HG03565 (cell line): ENCODE measurements around the gene CRELD1.
"Not testable (repeated sequence)": the region's sequence is repeated elsewhere in the genome, so short reads cannot be mapped to it uniquely, and the experiment has no call there.

Experiments used
- ATAC-seq: cut with Tn5 transposase; IDR thresholded peaks from one replicate; pipeline ENCODE4 v1.9.1; 2021; ENCODE audit warnings: mild to moderate bottlenecking, moderate library complexity; ENCODE audit not compliant: unreplicated experiment

Gene CRELD1, protein sequence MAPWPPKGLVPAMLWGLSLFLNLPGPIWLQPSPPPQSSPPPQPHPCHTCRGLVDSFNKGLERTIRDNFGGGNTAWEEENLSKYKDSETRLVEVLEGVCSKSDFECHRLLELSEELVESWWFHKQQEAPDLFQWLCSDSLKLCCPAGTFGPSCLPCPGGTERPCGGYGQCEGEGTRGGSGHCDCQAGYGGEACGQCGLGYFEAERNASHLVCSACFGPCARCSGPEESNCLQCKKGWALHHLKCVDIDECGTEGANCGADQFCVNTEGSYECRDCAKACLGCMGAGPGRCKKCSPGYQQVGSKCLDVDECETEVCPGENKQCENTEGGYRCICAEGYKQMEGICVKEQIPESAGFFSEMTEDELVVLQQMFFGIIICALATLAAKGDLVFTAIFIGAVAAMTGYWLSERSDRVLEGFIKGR

DNA sequence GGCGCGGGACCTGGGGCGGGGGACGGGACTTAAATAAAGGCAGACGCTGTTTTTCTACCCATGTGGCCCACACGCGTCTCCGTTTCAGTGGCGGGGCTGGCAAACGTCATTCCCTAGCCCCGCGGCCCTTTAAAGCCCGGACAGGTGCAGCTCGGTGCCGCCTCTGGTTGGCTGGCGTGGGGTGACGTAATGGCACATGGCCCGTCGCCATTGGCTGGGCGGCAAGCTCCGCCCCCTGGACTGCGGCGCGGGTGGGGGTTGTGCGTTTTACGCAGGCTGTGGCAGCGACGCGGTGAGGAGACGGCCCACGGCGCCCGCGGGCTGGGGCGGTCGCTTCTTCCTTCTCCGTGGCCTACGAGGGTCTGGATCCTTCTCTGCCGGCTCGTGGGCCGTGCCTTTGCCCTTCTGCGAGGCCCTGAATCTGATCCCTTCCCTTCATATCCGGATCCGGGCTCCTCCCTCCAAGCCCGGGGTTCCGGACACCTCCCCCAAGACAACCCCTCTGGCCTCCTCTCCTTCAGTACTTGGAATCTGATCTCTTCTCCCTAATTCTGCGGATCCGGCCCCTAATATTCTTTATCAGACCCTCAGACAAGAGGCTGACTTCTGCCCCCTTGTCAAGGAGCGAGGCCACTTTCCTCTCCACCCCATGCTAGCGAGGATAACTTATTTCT, at the start of gene CRELD1:
Gene CRELD1 (plus strand): TSS at position 274 of the 674 bp plus-strand sequence. CDS start 605 bp downstream, outside the sequence.
- ATAC-seq: peak; percentile 80

DNA sequence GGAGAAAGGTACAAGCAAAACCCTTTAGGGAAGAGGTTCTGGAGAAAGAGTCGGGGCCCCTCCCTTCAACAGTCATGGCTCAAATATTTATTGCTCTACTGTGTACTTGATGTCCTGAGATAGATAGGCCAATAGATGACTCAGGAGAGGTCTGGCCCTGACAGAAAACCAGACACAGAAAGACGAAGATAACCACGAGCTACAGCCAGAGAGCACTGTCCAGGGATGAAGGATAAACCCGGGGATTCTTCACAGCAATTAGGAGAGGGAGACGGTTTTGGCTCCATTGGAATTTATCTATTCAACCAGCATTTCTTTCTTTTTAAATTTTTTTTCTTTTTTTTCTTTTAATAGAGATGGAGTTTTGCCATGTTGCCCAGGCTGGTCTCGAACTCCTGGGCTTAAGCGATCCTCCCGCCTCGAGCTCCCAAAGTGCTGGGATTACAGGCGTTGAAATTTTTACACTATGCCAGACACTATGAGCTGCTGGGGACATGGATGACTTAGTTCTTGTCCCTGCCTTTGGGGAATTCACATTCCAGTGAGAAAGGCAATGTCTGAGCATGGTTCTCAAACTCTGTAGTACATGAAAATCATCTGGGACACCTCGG, 49.0 kb upstream of the CRELD1 start:
- ATAC-seq: no peak

DNA sequence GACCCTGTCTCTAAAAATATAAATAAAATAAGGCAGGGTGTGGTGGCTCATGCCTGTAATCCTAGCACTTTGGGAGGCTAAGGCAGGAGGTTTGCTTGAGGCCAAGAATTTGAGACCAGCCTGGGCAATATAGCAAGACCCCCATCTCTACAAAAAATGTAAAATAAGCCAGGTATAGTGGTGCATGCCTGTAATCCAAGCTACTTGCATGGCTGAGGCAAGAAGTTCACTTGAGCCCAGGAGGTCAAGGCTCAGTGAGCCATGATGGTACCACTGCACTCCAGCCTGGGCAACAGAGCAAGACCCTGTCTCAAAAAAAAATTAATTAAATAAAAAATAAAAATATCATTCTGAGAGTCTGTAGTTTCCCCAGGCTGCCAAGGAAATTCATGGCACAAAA, 47.3 kb upstream of the CRELD1 start:
- ATAC-seq: no peak

GRCh38 chr3:9887480-9887879, 46.2 kb upstream of the CRELD1 start:
- ATAC-seq: no peak

DNA sequence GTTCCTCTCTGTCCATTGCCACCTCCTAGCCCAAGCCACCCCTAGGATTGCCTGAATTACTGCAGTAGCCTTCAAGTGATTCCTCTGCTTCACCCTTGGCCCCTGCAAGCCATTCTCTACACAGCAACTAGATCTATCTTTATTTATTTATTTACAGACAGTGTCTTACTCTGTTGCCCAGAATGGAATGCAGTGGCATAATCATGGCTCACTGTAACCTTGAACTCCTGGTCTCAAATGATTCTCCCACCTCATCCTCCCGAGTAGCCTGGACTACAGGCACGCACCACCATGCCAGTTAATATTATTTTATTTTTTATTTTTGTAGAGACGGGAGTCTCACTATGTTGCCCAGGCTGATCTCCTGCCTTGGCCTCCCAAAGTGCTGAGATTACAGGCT, 45.1 kb upstream of the CRELD1 start:
- ATAC-seq: no peak

DNA sequence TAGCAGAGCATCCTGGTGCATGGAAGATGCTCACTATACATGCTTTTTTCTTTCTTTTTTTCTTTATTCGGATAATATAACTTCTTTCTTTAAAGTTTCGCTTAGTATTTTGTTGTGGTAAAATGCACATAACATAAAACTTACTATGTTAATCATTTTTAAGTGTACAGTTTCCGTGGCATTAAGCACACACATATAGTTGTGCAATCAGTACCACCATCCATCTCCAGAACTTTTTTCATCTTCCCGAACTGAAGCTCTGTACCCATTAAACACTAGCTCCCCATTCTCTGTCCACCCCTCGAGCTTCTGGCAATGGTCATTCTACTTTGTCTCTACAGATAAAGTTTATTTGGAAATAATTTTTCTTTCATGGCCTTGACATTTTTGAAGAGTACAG, 44.2 kb upstream of the CRELD1 start:
- ATAC-seq: no peak

DNA sequence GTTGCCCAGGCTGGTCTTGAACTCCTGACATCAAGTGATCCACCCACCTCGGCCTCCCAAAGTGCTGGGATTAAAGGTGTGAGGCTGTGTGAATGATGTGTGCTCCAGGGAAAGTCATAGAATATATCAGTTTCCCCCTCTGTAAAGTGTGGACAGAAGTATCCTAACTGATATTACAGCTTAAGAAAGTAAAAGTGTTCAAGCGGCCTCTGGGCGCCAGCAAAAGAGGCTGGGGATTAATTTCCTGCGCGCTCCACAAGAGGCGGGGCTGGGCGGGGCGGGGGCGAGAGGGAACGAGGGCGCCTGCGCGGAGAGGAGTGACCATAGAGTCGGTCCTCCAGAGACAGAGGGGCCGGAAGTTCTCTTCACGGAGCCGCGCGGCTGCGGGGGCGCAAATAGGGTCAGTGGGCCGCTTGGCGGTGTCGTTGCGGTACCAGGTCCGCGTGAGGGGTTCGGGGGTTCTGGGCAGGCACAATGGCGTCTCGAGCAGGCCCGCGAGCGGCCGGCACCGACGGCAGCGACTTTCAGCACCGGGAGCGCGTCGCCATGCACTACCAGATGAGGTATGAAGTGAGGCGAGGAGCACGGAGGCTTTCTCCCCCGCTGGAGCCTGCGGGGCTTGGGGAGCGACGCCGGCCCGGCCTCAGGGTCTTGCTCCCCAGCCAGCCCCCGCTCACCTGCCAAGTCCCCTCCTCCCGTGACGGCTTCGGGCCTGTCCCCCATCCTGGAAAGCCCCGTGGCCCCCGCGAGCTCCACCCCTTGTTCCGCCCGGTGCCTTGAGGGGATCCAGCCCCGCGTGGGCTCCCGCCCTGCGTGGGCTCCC, 43.2 kb upstream of the CRELD1 start, which contains the start of gene JAGN1:
Gene JAGN1 (plus strand): TSS at position 362 of the 823 bp plus-strand sequence. CDS start 113 bp downstream, at position 475.
- peak; percentile 67 for ATAC-seq

- no peak for ATAC-seq
These were observed 42.5 kb upstream of the CRELD1 start for GRCh38 chr3:9891072-9891622.

DNA sequence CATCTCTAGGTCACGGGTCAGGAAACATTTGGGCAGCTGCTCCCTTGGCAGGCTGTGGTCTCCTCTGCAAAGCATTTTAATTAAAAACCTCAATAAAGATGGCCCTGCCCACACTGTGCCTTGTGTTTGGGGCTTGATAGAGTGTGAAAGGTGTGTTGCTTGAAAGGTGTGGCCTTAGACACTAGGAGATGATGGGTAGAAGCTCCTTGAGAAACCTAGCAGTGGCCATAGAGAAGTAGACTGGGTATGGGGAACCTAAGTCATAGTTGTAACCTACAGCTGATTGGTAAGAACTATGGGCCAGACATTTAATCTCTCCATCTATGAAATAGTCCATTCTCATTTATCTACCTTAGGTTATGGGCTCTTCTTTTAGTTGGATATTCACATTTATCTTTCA, 39.9 kb upstream of the CRELD1 start:
- no peak for ATAC-seq

- not testable (repeated sequence) for ATAC-seq
These were observed 37.9 kb upstream of the CRELD1 start for GRCh38 chr3:9895715-9896114.

DNA sequence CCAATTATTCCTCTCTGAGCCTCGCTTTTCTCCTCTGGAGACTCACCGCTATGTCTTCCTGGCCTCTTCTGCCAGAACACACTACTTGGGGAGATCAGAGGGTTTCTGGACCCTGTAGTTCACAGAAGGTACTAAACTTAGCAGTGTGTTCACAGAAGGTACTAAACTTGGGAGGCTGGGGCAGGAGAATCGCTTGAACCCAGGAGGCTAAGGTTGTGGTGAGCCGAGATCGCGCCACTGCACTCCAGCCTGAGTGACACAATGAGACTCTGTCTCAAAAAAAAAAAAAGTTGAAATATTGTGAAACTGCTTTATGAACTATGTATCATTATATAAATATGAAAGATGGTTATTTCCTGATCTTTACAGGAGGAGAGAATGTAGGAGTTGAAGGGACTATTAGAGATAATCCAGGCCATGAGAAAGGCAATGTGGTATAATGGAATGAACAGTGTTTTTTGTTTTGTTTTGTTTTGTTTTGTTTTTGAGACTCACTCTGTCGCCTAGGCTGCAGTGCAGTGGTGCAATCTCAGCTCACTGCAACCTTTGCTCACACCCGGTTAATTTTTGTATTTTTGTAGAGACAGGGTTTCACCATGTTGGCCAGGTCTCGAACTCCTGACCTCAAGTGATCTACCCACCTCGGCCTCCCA, 36.8 kb upstream of the CRELD1 start:
- ATAC-seq: not testable (repeated sequence)

DNA sequence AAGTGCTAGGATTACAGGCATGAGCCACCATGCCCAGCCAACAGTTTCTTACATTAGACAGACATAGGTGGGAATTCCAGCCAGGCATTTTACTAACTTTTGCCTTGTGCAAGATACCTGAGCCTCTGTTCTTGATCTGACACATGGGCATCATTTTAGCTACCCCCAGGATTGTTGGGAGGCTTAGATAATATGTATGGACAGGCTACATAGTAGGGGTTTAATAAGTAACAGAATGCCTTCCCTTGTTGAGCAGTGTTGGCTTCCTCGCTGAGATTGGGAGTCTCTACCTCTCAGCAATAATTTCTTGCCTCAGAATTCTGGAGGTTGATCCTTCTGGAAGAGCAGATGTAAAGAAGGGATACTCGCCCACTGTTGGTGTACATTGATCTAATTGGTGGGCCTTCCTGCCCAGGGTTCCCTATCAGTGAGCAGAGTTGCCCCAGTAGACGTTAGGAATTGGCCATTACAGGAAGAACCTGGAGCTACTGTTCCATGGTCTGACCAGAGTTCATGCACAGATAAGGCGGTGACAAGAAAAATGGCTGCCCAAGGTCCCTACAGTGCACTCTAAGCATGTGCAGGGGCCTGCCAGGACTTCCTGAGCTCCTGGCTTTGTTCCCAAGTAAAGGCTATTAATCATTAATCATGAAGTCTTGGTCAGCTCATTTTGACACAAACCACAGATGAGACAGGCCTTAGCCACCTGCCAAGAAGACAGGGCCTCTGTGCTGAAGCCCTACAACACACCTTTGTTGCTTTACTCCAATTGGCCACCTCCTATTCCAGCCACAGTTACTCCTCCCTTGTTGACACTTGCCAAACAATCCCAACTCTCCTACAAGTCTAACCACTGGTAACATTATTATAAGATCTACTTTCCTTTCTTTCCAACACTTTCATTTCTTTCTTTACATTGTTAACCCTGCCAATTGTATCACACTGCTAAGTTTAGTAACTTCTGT, 35.9 kb upstream of the CRELD1 start:
- ATAC-seq: no peak

DNA sequence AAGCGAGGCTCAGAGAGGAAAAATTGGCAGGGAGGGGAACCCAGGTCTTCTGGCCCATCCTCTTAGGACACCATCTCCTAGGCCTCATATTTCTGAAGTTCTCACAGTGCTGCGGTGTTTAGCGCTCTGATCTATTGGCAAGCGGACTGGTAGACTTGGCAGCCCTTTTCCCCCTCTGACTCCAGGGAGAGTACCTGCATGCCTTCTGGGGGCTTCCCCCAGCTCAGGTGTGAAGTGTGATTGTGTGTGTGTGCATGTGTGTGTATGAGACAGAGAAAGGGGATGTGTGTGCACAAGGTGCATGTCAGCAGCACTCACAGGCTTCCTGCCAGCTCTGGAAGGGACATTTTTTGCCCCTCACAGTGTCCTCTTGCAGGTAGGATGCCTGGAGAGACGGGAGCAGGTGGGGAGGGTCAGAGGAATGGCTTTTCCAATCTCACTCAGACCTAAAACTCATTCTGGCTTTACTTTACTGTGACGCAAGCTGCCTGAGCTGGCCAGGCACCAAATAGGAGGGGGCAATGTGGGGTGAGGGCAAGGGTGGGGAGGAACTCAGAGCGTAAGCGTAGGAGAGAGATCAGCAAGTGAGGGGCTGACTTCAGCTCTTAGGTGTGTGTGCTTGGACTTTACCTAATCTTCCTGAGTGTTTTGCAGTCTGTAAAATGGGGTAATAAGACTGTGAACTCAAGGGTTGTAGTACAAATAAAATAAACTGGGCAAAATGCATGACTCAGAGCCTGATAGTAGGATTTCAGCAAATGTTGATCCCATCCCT, 35.0 kb upstream of the CRELD1 start:
- no peak for ATAC-seq

- ATAC-seq: no peak
These were observed 34.3 kb upstream of the CRELD1 start for GRCh38 chr3:9899289-9899791.

DNA sequence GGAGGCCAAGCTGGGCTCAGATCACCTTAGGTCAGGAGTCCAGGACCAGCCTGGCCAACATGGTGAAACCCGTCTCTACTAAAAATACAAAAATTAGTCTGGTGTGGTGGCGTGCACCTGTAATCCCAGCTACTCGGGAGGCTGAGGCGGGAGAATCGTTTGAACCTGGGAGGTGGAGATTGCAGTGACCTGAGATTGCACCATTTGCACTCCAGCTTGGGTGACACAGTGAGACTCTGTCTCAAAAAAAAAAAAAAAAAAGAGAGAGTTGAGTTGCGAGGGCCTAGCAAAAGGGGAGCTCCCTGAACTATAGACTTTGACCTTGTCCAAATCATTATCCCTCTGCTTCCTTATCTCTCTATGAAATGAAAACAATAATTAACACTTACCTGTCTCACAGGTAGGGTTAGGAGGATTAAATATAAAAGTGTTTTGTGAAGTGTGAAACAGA, 32.6 kb upstream of the CRELD1 start:
- not testable (repeated sequence) for ATAC-seq

- no peak for ATAC-seq
These were observed 31.7 kb upstream of the CRELD1 start for GRCh38 chr3:9901967-9902366.

DNA sequence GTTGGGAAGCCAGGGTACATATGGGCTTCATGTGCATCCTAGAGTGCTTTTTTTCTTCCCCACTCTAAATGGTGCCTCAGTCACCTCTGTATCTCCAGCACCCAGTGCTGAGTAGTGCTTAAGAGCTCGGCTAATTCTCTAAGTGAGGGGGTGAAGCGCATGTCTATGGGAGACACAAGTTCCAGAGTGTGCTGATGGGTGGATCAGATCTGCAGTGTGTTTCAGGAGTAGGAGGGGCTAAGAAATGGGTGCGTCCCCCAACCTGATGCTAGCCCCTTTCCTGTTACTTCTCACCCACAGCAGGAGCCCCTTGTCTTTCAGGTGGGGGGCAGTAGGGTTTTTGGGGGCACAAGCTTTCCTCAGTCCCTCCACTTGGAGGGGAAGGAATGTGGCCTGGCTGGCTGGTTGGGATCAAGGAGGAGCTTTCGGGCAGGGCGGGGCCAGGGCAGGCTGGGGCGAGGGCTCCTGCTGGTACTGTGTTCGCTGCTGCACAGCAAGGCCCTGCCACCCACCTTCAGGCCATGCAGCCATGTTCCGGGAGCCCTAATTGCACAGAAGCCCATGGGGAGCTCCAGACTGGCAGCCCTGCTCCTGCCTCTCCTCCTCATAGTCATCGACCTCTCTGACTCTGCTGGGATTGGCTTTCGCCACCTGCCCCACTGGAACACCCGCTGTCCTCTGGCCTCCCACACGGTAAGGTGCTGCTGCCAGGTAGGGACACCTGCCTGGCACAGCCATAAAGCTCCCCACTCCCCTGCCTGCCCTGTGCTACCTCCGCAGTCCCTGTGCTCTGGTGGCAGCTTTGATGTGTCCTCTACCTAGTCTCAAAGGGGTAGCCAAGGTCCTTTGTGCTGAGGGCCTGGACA, 31.0 kb upstream of the CRELD1 start, which contains the start of gene IL17RE:
Gene IL17RE (plus strand): TSS at position 477 of the 866 bp plus-strand sequence. CDS start 85 bp downstream, at position 562.
- no peak for ATAC-seq
